ENCODE data around the gene BORCS5. TPM values are rescaled to one million over a fixed set of nuclear protein-coding genes. Genes with fewer than 3 reads are reported as not detected.
A peak's percentile ranks its signal among the peaks of the same experiment; 100 is the strongest.
"Not testable (repeated sequence)": the region's sequence is repeated elsewhere in the genome, so short reads cannot be mapped to it uniquely, and the experiment has no call there.

BORCS5 gene
- total RNA-seq, 1 donor from 2014 or later = 35.8 TPM

DNA sequence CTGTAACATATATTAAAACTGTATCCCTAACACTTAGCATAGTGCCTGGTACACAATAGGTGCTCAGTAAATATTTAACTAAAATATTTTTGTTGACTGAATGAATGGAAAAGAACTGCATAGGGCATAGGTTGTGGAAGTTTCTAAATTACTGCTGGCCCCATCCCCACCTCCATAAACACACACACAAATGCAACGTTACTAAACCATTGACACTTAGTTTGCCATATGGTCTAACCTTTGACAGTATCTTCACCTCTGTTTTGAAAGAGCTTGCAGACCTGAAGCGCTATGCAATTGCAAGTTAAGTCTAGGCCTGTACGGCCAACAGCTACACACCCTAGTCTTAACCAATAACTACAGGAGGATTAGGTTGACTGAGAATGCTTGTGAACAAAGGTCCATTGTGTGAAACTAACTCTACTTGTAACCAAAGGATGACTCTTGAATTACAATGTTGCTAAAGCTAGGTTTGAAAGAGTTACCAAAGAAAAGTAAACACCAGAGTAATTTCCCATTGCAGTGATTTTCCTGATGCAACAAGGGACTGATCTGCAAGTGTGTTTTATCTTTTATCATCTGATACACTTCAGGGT is 5.9 kb upstream of the BORCS5 start:
- intact Hi-C loops (cut with DNase I) = no loop called here
- DNase-seq (ENCODE audit: low spot score) (no peak), ATAC-seq (peak; percentile 41)

DNA sequence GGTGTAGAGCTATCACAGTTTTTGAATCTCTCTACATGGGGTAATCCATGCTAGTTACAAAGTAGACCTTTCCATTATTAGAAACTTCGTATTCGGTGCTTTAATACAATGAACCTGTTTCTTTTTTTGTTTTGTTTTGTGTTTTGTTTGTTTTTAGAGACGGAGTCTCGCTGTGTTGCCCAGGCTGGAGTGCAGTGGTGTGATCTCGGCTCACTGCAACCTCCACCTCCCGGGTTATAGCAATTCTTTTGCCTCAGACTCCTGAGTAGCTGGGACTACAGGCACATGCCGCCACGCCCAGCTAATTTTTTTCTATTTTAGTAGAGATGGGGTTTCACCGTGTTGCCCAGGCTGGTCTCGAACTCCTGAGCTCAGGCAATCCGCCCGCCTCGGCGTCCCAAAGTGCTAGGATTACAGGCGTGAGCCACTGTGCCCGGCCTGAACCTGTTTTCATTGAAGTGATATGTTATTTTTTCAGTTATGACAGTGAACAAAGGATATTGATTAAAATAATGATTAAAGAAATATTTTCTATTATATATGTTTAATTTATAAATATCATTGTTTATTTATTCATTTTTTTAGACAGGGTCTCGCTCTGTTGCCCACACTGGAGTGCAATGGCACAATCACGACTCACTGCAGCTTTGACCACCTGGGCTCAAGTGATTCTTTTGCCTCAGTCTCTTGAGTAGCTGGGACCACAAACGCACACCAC is 5.3 kb upstream of the BORCS5 start:
- ATAC-seq; DNase-seq (ENCODE audit: low spot score); intact Hi-C loops (cut with DNase I): not testable (repeated sequence)

DNA sequence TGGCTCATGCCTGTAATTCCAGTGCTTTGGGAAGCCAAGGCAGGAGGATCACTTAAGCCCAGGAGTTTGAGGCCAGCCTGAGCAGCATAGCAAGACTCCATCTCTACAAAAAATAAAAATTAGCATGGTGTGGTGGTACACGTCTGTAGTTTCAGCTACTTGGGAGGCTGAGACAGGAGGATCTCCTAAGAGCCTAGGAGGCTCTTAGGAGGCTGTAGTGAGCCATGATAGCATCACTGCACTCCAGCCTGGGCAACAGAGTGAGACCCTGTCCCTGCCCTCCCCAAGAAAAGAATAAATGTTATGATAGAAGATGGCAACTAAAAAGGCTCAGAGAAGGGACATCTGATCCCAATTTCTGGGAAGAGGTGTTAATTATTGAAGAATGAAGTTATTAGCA is 3.6 kb upstream of the BORCS5 start:
- ATAC-seq (no peak), DNase-seq (ENCODE audit: low spot score) (no peak)
- intact Hi-C loops (cut with DNase I) = no loop called here

DNA sequence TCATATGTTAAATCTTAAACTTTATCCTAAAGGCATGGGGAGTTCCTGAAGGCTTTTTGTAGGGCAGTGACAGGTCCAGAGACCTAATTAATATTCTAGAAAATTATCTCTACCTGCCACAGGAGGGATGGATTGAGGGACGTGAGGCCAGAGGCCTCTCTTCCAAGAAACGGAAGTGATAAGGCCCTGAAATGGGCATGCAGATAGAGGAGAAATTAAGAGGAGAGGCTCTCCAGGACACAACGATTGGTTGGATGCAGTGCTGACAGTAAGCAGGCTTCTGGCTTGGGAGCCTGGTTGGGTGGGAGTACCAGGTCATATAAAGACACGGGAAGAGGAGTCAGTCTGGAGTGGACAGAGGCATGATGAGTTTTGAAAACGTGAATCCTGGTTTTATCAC is 3.1 kb upstream of the BORCS5 start:
- ATAC-seq (no peak), DNase-seq (ENCODE audit: low spot score) (no peak)
- intact Hi-C loops (cut with DNase I) = no loop called here

DNA sequence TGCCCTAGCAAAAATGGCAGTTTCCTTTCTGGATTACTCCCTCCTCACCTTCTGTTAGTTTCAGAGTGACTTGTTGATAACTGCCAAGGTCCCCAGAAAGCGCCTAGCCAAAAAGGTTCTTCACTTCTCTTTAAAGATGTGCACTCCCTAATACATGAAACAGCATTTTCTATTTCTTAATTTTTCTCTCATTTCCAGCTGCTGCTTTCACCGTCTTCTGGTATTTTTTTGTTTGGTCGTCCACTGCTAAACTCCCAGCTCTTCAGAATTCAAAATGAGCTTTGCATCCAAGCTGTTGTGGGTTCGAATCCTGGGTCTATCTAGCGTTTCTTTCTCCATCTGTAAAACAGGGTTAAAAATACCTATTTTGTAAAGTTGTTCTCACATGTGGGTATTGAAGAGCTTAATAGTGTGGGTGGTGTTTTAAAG is 397 bp upstream of the BORCS5 start:
- intact Hi-C loops (cut with DNase I) = no loop called here
- no peak for ATAC-seq
- no peak for DNase-seq (ENCODE audit: low spot score)

DNA sequence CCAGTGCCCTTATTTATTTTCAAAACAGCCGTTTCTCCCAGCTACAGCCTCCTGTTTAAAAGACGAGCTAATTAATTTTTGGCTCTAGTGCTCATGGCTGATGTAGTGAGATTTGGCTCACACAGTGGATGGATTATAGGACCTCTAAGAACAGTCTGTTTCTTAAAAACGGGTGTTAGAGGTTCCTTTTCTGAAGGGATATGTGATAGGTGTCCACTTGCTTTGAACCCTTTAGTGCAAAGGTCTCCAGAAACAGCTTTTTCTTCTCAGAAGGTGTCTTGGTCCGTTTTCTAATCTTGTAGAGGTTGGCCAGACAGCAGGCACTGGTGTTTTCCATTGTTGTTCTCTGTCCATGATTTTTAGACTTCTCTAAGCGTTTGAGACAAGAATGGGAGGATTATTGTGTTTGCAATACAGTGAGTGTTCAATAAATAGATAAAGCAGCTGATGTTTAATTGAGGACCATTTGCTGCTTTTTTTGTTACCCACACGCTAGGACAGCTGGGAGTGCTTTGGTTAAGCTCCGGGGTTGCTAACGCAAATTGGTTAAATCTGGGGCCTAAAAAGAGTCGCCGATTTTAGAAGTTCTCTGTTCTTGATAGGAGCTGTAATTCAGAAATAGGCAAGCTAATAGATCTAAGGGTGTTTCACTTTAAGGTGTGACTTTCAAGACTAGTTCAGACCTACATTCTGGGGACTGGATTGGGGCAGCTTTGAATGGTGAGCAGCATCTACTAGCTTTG is 1.0 kb downstream of the BORCS5 start:
- intact Hi-C loops (cut with DNase I) = no loop called here

DNA sequence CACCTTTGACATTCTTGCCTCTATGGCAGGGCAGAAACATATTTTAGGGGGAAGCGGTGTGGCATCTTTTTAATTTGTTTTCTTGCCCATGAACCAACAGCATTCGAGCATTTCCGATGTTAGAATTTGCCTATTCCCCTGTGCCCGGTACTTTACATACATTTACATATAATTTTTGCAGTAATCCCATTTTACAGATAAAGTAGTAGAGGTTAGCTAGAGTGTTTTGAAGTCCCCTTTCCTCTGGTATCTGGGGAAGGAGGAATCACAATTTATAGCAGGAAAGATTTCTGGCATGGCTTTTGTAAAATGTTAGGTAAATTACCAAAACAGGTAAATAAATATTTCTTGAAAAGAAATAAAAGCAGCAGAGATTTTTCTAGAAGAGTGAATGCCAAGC is 1.6 kb downstream of the BORCS5 start:
- intact Hi-C loops (cut with DNase I) = no loop called here
- DNase-seq (ENCODE audit: low spot score) (no peak), ATAC-seq (no peak)

More for the DNA sequence above, 1.0 kb downstream of the BORCS5 start:
- ATAC-seq (no peak), DNase-seq (ENCODE audit: low spot score) (no peak)

DNA sequence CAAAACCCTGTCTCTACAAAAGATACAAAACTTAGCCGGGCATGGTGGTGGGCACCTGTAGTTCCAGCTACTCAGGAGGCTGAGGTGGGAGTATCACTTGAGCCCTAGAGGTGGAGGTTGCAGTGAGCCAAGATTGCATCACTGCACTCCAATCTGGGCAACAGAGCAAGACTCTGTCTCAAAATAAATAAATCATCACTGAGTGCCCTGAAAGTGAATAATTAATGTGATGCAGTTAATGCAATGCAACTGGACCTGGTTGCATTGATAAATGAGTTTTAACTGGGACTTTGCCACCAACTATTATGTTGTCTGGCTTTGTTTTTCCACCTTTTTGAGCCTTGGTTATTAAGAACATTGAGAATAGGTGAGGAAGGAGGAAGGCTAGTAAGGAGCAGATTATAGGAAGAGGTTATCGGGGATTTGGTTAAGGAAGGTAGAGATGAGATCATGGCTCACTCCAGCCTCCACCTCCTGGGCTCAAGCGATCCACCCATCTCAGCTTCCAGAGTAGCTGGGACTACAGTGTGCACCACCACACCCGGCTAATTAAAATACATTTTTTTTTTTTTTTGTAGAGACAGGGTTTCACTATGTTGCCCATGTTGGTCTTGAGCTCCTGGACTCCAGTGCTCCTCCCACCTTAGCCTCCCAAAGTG is 8.0 kb downstream of the BORCS5 start:
- intact Hi-C loops (cut with DNase I) = no loop called here

DNA sequence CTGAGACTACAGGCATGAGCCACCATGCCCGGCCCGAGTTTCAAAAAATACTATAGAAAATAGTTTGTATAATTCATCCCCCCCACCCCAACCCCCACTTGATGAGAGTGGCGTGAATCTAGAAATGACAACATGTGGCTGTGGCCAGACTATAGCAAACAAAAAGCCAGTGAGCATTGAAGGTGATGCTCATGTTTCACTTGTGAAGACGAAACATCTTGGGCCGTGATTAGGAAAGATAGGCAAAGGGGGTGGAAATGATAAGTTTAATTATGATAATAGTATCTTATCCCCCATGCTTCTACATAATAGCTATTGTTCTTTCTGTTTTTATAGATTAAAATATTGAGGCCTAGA is 8.5 kb downstream of the BORCS5 start:
- intact Hi-C loops (cut with DNase I) = no loop called here
- ATAC-seq (no peak), DNase-seq (ENCODE audit: low spot score) (no peak)

More for the DNA sequence above, 8.0 kb downstream of the BORCS5 start:
- no peak for DNase-seq (ENCODE audit: low spot score)
- no peak for ATAC-seq

DNA sequence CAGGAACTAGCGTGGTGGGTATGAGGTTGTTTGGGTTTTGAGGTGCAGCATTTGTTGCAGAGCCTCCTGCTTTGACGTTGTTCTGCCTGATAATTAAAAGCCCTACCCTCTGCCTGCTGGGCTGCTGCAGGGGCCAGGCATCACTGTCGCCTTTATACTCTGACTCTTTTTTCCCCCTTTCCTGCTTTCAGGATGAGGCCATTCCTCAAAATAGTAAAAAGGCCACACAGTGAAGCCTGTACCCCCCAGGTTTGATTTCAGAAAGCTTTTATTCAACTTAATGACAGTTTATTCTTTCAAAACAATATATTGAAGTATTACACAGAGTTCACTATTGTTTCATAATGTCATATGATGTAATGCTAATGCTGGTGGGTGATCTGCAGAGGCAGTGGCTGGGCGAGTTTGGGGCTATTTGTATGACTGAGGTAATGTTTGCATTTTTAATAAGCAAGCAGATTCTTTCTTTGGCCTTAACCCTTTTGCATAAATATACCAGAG is 9.1 kb downstream of the BORCS5 start:
- no peak for DNase-seq (ENCODE audit: low spot score)
- peak; percentile 59 for ATAC-seq
- intact Hi-C loops (cut with DNase I) = no loop called here

DNA sequence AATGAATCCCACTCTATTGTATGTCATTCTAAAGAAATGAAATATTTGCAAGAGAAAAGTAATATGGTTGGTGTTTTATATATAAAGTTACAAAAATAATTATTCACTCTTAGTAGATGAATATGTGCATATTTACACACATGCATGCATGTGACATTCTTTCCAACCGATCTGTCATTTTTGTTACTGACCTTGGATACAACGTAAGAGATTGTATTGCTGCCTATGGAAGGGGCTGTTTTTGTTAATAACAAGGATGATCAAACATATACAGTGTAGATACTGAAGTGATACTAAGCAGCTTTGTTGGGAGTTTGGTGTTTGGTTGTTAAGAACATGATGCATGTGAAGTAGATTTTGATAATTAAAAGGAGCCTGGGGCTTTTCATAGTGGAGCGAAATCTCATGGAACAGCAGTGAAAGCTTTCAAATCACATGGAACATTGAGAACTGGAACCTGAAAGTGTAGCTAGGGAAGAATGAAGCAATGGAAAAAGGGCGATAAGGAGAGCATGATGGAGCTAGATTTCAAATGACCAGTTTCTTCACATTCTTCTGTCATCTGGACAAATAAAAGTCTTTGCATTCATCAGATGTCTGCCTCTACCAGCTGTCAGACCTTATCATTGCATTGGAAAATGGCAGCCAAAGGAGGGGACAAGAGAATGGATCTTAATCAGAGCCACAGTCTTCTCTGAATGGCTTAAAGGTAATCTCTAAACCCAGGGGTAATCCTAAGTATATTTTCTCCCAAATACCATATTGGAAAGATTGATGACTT is 10.0 kb downstream of the BORCS5 start:
- no peak for DNase-seq (ENCODE audit: low spot score)
- intact Hi-C loops (cut with DNase I) = no loop called here
- no peak for ATAC-seq

DNA sequence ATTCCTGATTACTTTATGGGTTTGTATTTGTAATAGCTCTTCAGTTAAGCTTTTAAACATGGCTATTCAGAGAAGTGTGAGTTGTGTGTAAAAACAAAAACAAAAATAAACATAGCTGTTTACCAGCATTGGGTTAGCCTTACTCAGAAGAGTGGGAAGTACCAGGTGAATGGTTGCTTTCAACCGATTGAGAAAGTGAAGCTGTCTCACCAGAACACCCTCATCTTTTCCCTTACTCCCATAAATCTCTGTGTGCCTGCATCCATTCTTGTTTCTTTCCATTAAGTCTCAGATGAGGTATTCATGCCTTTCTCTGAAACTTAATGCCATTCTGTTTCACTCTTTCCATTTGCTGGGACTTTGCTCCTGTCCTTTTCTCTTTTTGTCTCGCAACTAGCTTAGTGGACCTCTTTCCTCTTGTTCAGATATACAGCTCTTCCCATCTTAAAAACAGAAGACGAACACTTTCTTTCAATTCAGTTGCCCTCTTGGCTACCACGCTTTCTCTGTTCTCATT is 10.7 kb downstream of the BORCS5 start:
- intact Hi-C loops (cut with DNase I) = no loop called here
- DNase-seq (ENCODE audit: low spot score) (no peak), ATAC-seq (no peak)

DNA sequence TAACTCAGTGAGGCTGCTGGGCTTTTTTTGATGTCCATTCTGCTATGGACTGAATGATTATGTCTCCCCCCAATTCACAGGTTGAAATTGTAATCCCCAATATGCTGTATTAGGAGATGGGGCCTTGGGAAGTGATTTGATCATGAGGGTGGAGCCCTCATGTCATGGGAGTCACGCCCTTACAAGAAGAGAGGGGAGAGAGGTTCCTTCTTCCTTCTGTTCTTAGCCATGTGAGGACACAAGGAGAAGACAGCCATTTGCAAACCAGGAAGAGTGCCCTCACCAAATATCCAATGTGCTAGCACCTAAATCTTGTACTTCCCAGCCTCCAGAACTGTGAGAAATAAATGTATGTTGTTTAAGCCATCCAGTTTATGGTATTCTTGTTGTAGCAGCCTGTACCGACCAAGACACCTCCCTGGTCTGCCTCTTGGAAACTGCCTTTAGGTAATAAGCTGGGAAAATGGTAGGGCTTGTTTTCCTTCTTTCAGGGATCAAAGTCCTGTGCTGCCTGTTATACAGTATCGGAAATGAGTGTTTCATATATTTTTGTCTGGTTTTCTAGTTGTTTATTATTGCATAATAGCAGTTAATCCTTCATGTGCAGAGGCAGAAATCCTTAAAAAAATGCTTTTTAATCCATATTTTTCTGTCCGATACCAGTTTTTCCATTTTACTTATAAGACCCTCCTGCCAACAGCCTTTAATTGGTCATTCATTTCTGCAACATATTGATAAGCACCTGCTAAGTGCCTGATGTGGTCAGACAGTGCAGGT is 16.3 kb downstream of the BORCS5 start:
- intact Hi-C loops (cut with DNase I) = no loop called here
- DNase-seq (ENCODE audit: low spot score) (no peak), ATAC-seq (no peak)

DNA sequence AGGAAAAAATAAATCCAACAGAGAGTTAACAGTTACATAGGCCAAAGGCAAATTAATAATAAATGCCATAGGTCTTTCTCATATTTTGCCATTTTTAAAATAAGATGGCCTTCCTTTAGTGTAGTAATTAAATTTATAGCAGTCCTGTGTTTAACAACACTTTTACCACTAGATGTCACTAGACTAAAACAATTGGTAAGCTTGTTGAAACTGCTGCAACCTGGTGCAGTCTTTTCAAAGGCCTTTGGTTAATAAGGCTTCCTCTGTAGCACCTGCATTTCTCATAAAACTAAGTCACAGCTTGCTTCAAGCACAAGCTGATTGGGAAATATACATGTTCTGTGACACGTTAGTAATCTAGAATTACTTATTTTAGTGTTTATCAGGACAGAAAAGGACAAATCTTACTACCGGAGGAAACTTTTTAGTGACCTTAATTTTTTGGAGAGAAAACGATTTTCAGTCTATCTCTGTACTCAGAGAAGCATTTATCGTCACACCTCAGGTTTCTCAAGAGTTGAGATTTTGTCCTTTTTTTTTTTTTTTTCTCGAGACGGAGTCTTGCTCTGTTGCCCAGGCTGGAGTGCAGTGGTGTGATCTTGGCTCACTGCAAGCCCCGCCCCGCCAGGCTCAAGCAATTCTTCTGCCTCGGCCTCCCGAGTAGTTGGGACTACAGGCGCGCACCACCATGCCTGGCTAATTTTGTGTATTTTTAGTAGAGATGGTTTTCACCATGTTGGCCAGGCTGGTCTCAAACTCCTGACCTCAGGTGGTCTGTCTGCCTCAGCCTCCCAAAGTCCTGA is 20.0 kb downstream of the BORCS5 start:
- intact Hi-C loops (cut with DNase I) = no loop called here
- peak; percentile 87 for ATAC-seq
- DNase-seq (ENCODE audit: low spot score) = no peak

DNA sequence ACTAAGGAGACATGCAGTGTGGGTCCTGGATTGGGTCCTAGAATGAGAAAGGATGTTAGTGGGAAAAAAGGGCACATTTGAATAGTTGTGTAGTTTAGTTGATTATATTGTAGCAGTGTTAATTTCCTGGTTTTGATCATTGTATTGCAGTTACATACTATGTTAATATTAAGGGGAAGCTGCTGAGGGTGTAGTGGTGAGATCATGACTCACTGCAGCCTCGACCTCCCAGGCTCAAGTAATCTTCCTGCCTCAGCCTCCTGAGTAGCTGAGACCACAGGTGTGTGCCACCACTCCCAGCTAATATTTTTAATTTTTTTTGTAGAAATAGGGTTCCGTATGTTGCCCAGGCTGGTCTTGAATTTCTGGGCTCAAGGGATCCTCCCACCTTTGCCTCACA is 21.7 kb downstream of the BORCS5 start:
- intact Hi-C loops (cut with DNase I) = no loop called here
- ATAC-seq = no peak
- no peak for DNase-seq (ENCODE audit: low spot score)

DNA sequence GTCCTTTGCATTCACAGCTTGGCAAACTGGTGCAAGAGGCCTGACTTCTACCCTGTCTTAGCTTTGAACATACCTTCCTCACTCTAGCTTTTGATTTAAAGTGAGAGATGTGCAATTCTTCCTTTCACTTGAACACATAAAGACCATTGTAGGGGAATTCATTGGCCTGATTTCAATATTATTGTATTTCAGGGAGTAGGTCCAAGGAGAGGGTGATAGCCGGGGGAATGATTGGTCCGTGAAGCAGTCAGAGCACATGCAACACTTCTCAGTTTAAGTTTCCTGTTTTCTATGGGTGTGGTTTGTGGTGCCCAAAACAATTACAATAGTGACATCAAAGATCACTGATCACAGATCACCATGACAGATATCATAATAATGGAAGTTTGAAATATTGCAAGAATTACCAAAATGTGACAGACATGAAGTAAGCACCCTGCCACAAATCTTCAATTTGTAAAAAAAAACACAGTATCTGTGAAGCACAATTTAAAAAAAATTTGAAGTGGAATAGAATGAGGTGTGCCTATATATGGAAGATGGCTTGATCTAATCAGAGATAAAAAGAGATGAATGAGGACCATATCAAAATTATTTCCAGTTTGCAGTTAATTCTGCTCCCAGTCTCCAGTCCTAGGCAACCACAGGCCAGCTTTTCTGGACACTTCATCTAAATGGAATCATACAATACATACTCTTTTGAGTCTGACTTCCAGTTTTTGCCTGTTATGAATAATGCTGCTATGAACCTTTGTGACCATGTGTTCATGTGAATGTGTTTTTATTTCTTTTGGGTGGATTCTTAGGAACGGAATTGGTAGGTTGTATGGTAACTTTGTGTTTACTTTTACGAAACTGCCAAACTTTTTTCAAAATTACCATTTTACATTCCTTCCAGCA is 23.2 kb downstream of the BORCS5 start:
- intact Hi-C loops (cut with DNase I) = no loop called here
- ATAC-seq (peak; percentile 49), DNase-seq (ENCODE audit: low spot score) (no peak)

All from sciatic nerve (tissue), 2 donors.